Hematopoietic multipotent progenitor cell treated with erythropoietin and hydrocortisone succinate and interleukin-3 and kit ligand, for 17 days (in vitro differentiated cells): Measurements from ENCODE around the gene RAB3GAP2.
"Not testable (repeated sequence)": the region's sequence is repeated elsewhere in the genome, so short reads cannot be mapped to it uniquely, and the experiment has no call there.

Experiments
- DNase-seq: peaks from one replicate; pipeline ENCODE4 v3.0.0-alpha.2; 2015; ENCODE audit warnings: low spot score

Gene RAB3GAP2

DNA sequence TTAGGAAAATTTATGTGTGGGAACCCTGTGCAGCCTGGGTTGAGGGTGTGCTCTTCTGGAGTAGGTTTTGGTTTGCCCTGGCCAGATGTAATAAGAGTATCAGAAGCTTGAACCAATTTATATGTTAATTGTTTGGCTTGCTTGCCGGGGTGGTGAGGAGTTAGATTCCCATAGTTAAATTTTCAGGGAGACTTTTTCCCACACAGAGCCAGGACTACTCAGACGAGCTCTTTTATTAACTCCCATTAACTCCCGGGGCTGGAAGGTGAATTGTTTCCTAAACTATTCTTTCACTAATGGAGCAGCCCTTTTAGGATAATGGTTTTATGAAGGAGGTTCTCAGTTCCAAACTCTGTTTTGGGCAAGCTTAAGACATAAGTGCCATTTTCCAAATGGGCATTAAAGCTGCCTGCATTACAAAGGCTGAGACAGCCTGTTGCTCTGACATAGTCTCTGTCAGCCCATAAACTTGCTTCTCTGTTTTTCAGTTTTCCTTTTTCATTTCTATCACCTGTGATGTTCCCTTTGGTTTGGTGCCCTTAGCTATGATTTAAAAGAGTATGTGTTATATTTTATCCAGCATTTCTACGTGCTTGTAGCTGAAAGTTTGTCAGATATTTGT lies 18.0 kb upstream of the RAB3GAP2 start:
- DNase-seq, result no peak

DNA sequence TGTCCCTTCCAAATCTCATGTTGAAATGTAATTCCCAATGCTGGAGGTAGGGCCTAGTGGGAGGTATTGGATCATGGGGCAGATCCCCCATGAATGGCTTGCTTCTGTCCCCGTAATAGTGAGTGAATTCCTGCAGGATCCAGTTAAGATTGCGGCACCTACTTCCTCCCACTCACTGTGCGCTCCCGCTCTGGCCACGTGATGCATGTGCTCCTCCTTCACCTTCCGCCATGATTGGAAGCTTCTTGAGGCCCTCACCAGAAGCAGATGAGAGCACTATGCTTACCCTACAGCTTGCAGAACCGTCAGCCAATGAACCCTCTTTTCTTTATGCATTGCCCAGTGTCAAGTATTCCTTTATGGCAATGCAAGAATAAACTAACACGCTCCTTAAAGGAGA lies 14.9 kb upstream of the RAB3GAP2 start:
- DNase-seq, result no peak

DNA sequence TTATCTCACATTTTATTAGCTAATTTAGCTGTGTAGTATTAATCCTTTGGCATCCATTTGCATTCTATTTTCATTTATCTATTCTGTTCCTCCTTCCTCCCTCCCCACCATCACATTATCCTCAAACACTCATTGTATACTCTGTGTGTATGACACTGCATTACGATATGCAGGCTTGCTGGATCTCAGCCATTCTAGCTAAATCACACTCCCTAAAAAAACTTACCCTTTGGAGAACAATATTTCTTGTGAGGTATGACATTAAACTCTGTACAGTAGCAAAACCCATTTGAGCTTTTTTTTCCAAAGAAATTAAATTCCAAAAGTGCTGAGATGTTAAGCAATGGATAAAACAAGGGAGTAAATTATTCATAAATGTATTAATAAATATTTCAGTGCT lies 11.4 kb upstream of the RAB3GAP2 start:
- no peak for DNase-seq

DNA sequence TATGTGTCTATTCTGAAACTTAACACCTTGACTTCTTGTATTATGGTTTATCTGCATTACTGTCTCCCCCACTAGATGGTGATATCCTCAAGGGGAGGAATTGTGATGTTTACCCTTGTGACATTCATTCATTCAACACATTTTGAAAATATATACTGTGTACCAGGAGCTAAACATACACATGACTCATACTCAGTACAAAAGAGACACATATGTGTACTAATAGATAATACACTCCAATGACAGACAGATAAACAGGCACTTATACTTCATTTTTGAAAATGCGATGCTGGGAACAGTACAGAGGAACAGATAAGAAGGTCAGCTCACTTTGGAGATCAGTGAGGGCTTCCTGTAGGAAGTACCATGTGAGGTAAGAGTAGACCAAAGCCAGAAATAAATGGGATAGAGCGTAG lies 8.9 kb upstream of the RAB3GAP2 start:
- DNase-seq, result no peak

DNA sequence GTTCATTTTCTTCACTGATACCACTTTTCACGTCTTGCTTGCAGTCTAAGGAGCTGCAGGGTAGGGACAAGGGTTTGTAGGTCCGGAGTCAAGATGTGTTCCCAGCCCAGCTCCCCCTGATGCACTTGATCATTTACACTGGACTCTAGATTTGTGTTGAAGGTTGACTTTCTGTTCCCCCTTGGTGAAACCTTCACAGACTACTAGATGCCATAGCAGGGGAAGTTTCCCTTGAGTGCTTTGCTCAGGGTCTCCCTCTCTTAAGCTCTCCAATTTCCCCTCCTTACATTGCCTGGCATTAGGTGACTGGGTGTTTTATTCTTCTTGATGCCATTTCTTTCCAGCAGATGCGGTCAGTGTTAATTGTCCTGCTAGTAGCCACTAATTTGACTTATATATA lies 8.0 kb upstream of the RAB3GAP2 start:
- DNase-seq, result no peak

DNA sequence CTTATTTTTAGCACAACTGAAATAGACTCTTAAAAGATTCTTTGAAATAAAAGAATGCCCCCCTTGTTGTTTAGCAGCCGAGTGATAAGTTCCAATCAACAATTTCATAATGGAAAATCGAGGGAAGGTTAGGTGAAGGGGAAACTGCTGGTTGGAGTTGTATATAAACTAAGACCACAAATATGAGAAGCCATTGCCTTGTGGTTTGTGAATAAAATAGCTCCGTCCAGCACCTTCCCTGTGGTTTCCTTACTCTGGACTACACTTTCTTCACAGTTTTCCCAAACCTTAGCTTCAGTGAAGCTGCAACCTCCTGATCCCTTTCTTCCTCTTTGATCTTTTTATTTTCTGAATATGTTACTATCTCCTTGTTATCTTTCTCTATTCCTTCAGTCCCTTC lies 6.7 kb upstream of the RAB3GAP2 start:
- DNase-seq, result no peak

DNA sequence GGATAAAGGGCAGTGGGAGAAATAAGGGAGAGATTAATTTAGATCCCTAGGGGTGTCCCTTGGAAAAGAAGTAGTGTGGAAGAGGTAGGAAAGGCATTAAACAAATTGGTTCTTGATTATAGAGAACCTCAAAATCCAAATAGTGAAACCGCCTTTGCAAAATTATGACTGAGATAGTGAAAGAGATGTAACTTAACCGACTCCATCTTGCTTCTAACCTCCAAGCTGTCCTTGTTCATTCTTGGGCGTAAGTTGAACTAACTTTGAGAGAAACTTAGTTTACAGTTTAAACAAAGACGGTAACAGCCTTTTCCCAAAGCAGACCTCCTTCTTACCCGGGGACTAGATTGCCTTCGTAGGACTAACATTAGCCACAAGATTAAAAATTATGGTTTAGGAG lies 3.2 kb upstream of the RAB3GAP2 start:
- DNase-seq, result no peak

DNA sequence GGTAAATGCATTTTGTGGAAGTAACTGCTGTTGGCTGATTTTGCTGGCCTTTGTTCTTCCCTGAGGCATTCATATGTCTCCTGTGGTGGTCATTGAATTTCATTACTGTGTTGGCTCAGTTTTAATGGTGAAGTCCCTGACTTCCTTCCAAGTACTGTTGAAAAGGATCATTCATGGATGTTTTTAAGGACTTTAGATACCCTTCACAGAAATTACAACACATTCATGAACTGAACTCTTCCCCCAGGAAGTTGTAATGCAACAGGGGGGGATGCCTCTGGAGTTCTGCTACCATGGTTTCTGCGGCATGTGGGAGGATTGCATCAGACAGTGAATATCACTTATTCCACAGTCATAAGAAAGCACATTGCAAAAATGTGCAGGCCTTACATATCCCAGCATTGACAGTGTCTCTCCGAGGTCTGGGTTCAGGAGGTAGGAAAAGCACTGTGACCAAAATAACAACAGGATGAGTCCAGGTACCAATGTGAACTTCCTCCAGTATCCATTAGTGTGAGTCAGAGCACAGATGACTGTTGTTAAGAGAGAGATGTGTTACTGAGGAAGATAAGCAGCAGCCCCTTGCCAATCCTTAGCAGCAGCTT lies 2.1 kb upstream of the RAB3GAP2 start:
- DNase-seq, result no peak

DNA sequence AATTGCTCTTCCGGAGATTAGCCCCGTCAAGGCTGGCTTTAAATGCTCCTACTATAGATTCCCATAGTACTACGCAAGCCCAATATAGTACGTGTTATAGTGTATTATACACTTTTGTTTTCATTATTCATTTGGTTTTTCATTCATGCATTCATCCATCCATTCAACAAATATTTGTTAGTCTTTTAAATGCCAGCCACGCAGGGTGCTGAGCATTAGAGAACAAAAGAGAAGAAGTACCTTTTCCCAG lies 513 bp upstream of the RAB3GAP2 start:
- no peak for DNase-seq

DNA sequence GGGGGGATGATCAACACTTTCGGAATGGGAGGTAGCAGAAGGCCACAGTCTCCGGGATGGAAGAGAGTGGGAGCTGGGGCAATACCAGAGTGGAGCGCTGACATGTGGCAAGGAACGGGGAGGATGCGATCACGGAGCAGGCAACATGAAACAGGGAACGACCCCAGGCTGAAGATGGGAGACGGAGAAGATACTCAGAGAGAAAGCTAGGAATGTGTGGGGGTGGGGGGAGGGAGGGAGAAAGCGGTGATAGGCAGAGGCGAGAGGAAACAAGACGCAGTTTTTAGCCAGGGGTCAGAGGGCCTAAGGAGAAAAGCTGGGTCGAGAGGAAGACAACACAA lies 577 bp downstream of the RAB3GAP2 start:
- peak; percentile 24 for DNase-seq

DNA sequence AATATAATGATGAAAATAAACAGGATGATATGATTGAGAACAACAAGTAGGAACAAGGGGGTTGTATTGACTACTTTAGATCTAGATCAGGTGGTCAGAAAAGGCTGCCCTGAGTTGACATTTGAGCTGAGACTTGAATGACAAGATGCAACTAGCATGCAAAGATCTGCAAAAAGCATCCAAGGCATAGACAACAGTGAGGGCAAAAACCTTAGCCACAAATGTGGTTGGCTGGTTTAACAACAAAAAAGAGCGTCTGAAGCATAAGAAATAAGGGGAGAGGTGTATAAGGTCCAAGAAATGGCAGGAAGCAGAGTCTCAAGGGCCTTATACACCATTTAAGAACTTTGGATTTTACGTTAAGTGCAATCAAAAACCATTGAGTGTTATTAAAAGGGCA lies 3.2 kb downstream of the RAB3GAP2 start:
- DNase-seq, result no peak

DNA sequence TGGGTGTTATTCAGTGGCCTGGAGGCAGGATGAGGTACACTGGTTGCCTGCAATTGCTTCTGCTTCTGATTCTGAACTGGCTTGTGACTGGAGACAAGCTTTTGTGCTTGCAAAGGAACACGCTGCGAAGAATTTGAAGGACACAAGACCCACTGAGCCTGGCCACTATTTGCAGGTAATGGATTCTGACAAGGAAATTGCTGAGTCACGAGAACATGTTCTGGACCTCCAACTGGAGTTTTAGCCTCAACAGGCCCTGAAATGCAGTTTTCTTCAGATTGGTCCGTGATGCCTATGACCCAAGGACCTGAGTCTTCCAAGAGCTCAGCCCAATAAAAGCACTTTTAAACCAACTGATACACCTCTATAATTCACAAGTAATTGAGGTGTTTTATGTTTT lies 4.6 kb downstream of the RAB3GAP2 start:
- DNase-seq, result no peak

DNA sequence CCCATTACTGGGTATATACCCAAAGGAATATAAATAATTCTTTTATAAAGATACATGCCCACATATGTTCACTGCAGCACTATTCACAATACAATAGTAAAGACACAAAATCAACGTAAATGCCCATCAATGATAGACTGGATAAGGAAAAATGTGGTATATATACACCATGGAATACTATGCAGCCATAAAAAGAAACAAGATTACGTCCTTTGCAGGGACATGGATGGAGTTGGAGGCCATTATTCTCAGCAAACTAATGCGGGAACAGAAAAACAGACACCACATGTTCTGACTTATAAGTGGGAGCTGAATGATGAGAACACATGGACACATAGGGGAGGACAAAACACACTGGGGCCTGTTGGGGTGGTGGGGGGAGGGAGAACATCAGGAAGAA lies 12.0 kb downstream of the RAB3GAP2 start:
- not testable (repeated sequence) for DNase-seq

DNA sequence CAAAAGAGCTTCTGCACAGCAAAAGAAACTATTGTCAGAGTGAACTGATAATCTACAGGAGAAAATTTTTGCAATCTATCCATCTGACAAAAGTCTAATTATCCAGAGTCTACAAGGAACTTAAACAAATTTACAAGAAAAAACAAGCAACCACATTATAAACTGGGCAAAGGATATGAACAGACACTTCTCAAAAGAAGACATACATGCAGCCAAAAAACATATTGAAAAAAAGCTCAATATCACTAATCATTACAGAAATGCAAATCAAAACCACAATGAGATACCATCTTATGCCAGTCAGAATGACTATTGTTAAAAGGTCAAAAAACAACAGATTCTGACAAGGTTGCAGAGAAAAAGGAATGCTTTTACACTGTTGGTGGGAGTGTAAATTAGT lies 12.5 kb downstream of the RAB3GAP2 start:
- DNase-seq, result not testable (repeated sequence)

DNA sequence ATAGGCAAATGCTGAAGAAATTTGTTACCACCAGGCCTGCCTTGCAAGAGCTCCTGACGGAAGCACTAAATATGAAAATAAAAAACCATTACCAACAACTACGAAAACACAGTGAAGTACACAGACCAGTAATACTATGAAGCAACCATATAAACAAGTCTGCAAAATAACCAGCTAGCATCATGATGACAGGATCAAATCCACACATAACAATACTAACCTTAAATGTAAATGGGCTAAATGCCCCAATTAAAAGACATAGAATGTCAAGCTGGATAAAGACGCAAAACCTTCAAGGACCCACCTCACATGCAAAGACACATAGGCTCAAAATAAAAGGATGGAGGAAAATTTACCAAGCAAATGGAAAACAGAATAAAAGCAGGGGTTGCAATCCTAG lies 16.1 kb downstream of the RAB3GAP2 start:
- not testable (repeated sequence) for DNase-seq

DNA sequence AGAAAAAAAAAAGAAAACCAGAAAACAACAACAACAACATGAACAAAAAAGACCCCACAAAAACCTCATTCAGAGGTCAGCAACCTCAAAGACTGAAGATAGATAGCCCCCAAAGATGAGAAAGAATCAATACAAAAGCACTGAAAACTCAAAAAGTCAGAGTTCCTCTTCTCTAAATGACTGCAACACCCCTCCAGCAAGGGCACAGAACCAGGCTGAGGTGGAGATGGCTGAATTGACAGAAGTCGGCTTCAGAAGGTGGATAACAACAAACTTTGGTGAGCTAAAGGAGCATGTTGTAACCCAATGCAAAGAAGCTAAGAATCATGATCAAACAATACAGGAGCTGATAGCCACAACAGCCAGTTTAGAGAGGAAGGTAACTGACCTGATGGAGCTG lies 17.0 kb downstream of the RAB3GAP2 start:
- DNase-seq, result no peak

DNA sequence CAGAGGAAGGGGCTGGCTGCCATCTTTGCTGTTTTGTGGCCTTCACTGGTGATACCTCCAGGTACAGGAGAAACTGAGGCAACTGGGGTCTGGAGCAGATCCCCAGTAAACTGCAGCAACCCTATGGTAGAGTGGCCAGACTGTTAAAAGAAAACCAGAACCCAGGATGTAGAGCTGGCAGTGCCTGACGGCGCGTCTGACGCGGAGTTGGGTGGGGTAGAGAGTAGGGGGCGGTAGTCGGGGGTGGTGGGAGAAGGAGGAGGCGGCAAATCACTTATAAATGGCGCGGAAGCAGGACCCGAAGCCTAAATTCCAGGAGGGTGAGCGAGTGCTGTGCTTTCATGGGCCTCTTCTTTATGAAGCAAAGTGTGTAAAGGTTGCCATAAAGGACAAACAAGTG lies 19.0 kb downstream of the RAB3GAP2 start:
- not testable (repeated sequence) for DNase-seq

DNA sequence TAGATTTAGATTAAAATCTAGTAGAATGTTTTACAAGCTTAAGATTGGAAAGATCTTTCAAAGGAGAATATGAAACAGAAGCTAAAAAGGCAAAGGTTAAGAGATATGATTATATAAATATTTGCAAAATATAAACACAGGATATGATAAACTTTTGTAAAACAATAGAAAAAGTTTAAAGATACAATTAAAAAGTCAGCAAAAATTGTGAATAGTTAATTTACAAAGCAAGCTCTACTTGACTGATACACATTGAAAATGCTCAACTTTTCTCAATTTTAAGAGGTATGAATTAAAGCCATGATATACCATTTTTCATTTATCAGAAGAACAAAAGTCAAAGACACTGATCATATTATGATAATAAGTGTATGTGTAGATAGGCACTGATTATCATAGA lies 21.0 kb downstream of the RAB3GAP2 start:
- no peak for DNase-seq

DNA sequence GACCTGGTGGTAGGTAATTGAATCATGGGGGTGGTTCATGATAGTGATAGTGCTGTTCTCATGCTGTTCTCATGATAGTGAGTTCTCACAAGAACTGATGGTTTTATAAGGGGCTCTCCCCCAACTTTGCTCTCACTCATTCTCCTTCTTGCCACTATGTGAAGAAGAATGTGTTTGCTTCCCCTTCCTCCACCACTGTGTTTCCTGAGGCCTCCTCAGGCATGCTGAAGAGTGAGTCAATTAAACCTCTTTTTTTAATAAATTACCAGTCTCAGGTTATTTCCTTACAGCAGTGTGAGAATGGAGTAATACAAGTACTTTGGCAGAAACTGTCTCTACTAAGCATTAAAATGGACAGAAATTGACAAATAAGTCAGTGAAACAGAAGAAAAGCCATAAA lies 21.6 kb downstream of the RAB3GAP2 start:
- DNase-seq, result no peak

DNA sequence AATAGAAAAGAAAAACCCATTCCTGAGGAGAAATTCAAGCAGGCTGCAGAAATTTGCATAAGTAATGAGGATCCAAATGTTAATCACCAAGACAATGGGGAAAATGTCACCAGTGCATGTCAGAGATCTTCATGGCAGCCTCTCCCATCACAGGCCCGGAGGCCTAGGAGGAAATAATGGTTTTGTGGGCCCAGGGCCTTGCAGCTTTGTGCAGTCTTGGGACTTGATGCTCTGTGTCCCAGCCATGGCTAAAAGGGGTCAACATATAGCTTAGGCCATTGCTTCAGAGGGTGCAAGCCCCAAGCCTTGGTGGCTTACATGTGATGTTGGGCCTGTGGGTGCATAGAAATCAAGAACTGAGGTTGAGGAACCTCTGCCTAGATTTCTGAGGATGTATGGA lies 22.7 kb downstream of the RAB3GAP2 start:
- no peak for DNase-seq

DNA sequence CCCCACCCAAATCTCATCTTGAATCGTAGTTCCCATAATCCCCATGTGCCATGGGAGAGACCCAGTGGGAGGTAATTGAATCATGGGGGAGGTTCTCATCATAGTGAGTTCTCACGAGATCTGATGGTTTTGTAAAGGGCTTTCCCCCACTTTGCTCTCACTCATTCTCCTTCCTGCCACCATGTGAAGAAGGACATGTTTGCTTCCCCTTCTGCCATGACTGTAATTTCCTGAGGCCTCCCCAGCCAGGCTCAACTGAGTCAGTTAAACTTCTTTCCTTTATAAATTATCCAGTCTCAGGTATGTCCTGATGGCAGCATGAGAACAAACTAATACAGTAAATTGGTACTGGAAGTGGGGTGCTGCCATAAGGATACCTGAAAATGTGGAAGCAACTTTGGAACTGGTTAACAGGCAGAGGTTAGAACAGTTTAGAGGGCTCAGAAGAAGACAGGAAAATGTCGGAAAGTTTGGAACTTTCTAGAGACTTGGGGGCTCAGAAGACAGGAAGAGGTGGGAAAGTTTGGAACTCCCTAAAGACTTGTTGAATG lies 23.5 kb downstream of the RAB3GAP2 start:
- not testable (repeated sequence) for DNase-seq

DNA sequence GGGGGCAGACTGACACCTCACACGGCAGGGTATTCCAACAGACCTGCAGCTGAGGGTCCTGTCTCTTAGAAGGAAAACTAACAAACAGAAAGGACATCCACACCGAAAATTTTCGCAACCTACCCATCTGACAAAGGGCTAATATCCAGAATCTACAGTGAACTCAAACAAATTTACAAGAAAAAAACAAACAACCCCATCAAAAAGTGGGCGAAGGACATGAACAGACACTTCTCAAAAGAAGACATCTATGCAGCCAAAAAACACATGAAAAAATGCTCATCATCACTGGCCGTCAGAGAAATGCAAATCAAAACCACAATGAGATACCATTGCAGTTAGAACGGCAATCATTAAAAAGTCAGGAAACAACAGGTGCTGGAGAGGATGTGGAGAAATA lies 26.4 kb downstream of the RAB3GAP2 start:
- not testable (repeated sequence) for DNase-seq

DNA sequence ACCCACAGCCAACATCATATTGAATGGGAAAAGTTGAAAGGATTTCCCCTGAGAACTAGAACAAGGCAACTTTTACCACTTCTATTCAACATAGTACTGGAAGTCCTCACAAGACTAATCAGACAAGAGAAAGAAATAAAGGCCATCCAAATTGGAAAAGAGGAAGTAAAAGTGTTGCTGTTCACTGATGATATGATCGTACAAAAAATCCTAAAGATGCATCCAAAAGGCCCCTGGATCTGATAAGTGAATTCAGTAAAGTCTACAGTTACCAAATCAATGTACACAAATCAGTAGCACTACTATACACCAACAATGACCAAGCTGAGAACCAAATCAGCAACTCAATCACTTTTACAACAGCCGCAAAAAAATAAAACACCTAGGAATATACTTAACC lies 28.3 kb downstream of the RAB3GAP2 start:
- DNase-seq, result no peak

DNA sequence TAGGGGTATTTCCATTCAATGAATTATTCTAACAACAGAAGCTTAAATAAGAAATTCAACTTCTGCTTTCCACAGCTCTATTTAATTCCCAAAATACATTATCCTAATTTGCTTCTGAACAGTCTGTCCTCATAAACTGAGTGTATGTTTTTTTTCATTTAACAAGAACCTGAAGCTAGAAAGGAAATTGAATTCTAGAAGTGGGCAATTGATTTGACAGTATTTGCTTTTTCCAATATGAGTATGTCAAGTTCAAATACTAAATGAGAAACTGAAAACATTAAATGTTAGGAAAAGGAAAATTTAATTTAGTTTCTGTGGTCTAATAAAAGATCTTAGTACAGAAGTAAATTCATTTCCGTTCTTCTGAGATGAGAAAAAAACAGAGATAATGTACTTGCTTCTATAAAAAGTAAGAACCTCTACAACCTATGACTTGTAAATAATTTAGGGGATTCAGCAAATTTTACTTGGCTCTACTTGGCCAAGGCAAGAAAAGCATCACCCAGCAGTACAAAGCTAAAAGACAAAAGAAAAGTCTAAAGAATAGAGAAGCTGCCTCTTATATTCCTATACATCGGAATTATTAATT lies 31.1 kb downstream of the RAB3GAP2 start:
- no peak for DNase-seq
